HG03469 (cell line): Measurements from ENCODE around the gene RAF1.
"Not testable (repeated sequence)": the region's sequence is repeated elsewhere in the genome, so short reads cannot be mapped to it uniquely, and the experiment has no call there.

Experiments used
- ATAC-seq: cut with Tn5 transposase; IDR thresholded peaks from one replicate; pipeline ENCODE4 v1.9.1; 2021; ENCODE audit warnings: mild to moderate bottlenecking, moderate library complexity, moderate number of reproducible peaks; ENCODE audit not compliant: unreplicated experiment

RAF1 gene

GRCh38 chr3:12679468-12679867 is 15.6 kb upstream of the RAF1 start:
- ATAC-seq = no peak

- ATAC-seq = no peak
Observed at GRCh38 chr3:12677616-12678015, 13.7 kb upstream of the RAF1 start.

- no peak for ATAC-seq
Observed at GRCh38 chr3:12675115-12675810, 11.3 kb upstream of the RAF1 start.

GRCh38 chr3:12673956-12674736 is 10.2 kb upstream of the RAF1 start:
- not testable (repeated sequence) for ATAC-seq

- ATAC-seq = no peak
Observed at GRCh38 chr3:12671120-12671450, 7.2 kb upstream of the RAF1 start.

GRCh38 chr3:12670365-12671119 is 6.6 kb upstream of the RAF1 start:
- no peak for ATAC-seq

- ATAC-seq = peak; percentile 16
Observed at GRCh38 chr3:12663401-12663935, 449 bp downstream of the RAF1 start.

GRCh38 chr3:12662593-12663400 is 1.1 kb downstream of the RAF1 start:
- ATAC-seq = no peak

GRCh38 chr3:12661926-12662592 is 1.9 kb downstream of the RAF1 start:
- ATAC-seq = no peak

- ATAC-seq = not testable (repeated sequence)
Observed at GRCh38 chr3:12661375-12661774, 2.5 kb downstream of the RAF1 start.

- no peak for ATAC-seq
Observed at GRCh38 chr3:12660196-12660595, 3.7 kb downstream of the RAF1 start.

- ATAC-seq = no peak
Observed at GRCh38 chr3:12659316-12660015, 4.5 kb downstream of the RAF1 start.

GRCh38 chr3:12658593-12659058 is 5.3 kb downstream of the RAF1 start:
- no peak for ATAC-seq

- no peak for ATAC-seq
Observed at GRCh38 chr3:12656850-12657249, 7.1 kb downstream of the RAF1 start.

GRCh38 chr3:12656193-12656592 is 7.7 kb downstream of the RAF1 start:
- no peak for ATAC-seq

GRCh38 chr3:12655701-12656100 is 8.2 kb downstream of the RAF1 start:
- no peak for ATAC-seq

- no peak for ATAC-seq
Observed at GRCh38 chr3:12653747-12654146, 10.2 kb downstream of the RAF1 start.

- peak; percentile 46 for ATAC-seq
Observed at GRCh38 chr3:12648384-12648959, 15.4 kb downstream of the RAF1 start.

- no peak for ATAC-seq
Observed at GRCh38 chr3:12644331-12644937, 19.5 kb downstream of the RAF1 start.
